GM12878 (cell line): ENCODE data around the gene TRPM8. TPM values are rescaled to one million over a fixed set of nuclear protein-coding genes. Genes with fewer than 3 reads are reported as not detected.

ENCODE experiments used
- ATAC-seq: fragments of 200-7000 bp; cut with Tn5 transposase; 3 replicates; pipeline ENCODE4 v1.9.1; 2020; ENCODE audit warnings: mild to moderate bottlenecking, moderate library complexity
- BruUV-seq: library from RNA; stranded (reverse); fragments of 400-500 nt; replicated peaks from 2 replicates; lab custom pipeline; 2021; lab: Mats Ljungman, UMichigan
- CTCF ChIA-PET: fragments of 300-600 bp; sonication (Branson Sonifier 250); formaldehyde crosslinking; extraction: SDS; loops from one replicate; lab custom pipeline; 2021; ENCODE audit warnings: inconsistent platforms; lab: Yijun Ruan, JAX
- POLR2A ChIA-PET: fragments of 350-600 bp; formaldehyde crosslinking; extraction: SDS; loops from one replicate; lab custom pipeline; 2021; ENCODE audit warnings: inconsistent platforms; lab: Charles Lee
- RAD21 ChIA-PET: fragments of 300-600 bp; sonication (Branson Sonifier 250); formaldehyde crosslinking; loops from one replicate; lab custom pipeline; 2023; ENCODE audit warnings: antibody characterized with exemption; ENCODE audit not compliant: unreplicated experiment; lab: Charles Lee
- SMC1A ChIA-PET: fragments of 300-600 bp; sonication (Branson Sonifier 250); formaldehyde crosslinking; loops from one replicate; lab custom pipeline; 2023; ENCODE audit not compliant: unreplicated experiment, uncharacterized antibody; lab: Charles Lee
- DNase-seq: peaks from one replicate; pipeline ENCODE4 v3.0.0-alpha.2; 2011; ENCODE audit warnings: low read depth, low spot score
- FAIRE-seq: peaks from 3 replicates; lab custom pipeline; 2011; peaks lifted over from hg19 to GRCh38; lab: Jason Lieb, UNC
- H2AFZ ChIP-seq: 2 replicates; pipeline ENCODE4 v1.6.0; 2011; ENCODE audit warnings: low read depth, low read length, control low read depth; ENCODE audit not compliant: control insufficient read depth
- H3K27ac ChIP-seq: 2 replicates; pipeline ENCODE4 v1.5.1; 2011; ENCODE audit warnings: control low read depth; ENCODE audit not compliant: control insufficient read depth, insufficient read depth
- H3K27me3 ChIP-seq, 2 experiments: replicated peaks in 1 of 2; 2 replicates each; pipeline versions ENCODE4 v1.6.0 to v1.6.1; 2011; ENCODE audit warnings: low read length in 1 of 2; ENCODE audit not compliant: control insufficient read depth in 2 of 2, insufficient read depth in 2 of 2
- H3K36me3 ChIP-seq, 2 experiments: 2 replicates each; pipeline ENCODE4 v1.5.1; 2011; ENCODE audit warnings: low read length in 1 of 2; ENCODE audit not compliant: control insufficient read depth in 2 of 2, insufficient read depth in 2 of 2
- H3K4me1 ChIP-seq: 2 replicates; pipeline ENCODE4 v1.6.1; 2011; ENCODE audit warnings: mild to moderate bottlenecking, low read length, moderate library complexity, mixed read lengths; ENCODE audit not compliant: control insufficient read depth, insufficient read depth
- H3K4me2 ChIP-seq: 2 replicates; pipeline ENCODE4 v1.6.0; 2011; ENCODE audit warnings: control low read depth; ENCODE audit not compliant: control insufficient read depth, insufficient read depth
- H3K4me3 ChIP-seq: fragments of 200-600 bp; sonication (generic); 2 replicates; pipeline ENCODE4 v1.5.1; 2016
- H3K79me2 ChIP-seq: 2 replicates; pipeline ENCODE4 v1.6.0; 2011; ENCODE audit warnings: low read length; ENCODE audit not compliant: control insufficient read depth, insufficient read depth
- H3K9ac ChIP-seq: 2 replicates; pipeline ENCODE4 v1.8.0; 2011; ENCODE audit warnings: low read length, control low read depth, mixed read lengths; ENCODE audit not compliant: control insufficient read depth, insufficient read depth
- H3K9me3 ChIP-seq: replicated peaks from 3 replicates; pipeline ENCODE4 v1.5.1; 2011; ENCODE audit warnings: mild to moderate bottlenecking, low read length; ENCODE audit not compliant: control insufficient read depth, insufficient read depth
- H4K20me1 ChIP-seq: 2 replicates; pipeline ENCODE4 v1.6.0; 2011; ENCODE audit not compliant: control insufficient read depth, insufficient read depth
- BHLHE40 ChIP-seq, 2 experiments: fragments of 450-650 bp in 1 of 2; IDR thresholded peaks; 2 replicates each; pipeline ENCODE4 v1.6.1; 2011 to 2017; ENCODE audit warnings: low read depth in 2 of 2, borderline replicate concordance in 1 of 2, improper control_type of control experiment in 1 of 2, low read length in 1 of 2, mild to moderate bottlenecking in 1 of 2
- CHD2 ChIP-seq: IDR thresholded peaks from 2 replicates; pipeline ENCODE4 v1.6.1; 2011; ENCODE audit warnings: low read depth, low read length, improper control_type of control experiment, borderline replicate concordance
- CHD4 ChIP-seq: fragments of 200-600 bp; sonication (generic); IDR thresholded peaks from 2 replicates; pipeline ENCODE4 v1.6.1; 2016; ENCODE audit warnings: mild to moderate bottlenecking
- ETV6 ChIP-seq, 2 experiments: fragments of 450-650 bp in 1 of 2; IDR thresholded peaks in 1 of 2; conservative IDR thresholded peaks in 1 of 2; 2 replicates each; pipeline ENCODE4 v1.6.1; 2014; ENCODE audit warnings: antibody characterized with exemption in 1 of 2, borderline replicate concordance in 1 of 2, low read depth in 1 of 2, mild to moderate bottlenecking in 1 of 2, moderate library complexity in 1 of 2
- FOXM1 ChIP-seq: IDR thresholded peaks from 2 replicates; pipeline ENCODE4 v1.6.1; 2012; ENCODE audit warnings: low read depth, mild to moderate bottlenecking, inconsistent platforms, low read length, moderate library complexity
- MTA2 ChIP-seq: fragments of 450-650 bp; IDR thresholded peaks from 2 replicates; pipeline ENCODE4 v1.6.1; 2016; ENCODE audit warnings: low read depth, mild to moderate bottlenecking, moderate library complexity
- RBBP5 ChIP-seq: fragments of 200-600 bp; sonication (generic); conservative IDR thresholded peaks from 2 replicates; pipeline ENCODE4 v1.6.1; 2016
- SMAD5 ChIP-seq: IDR thresholded peaks from 2 replicates; pipeline ENCODE4 v1.6.1; 2016; ENCODE audit warnings: antibody characterized with exemption, low read depth
- SPI1 ChIP-seq: IDR thresholded peaks from 2 replicates; pipeline ENCODE4 v1.6.1; 2011; ENCODE audit warnings: low read depth, mild to moderate bottlenecking, low read length, moderate library complexity, borderline replicate concordance; ENCODE audit not compliant: insufficient read depth
- STAT3 ChIP-seq: IDR thresholded peaks from 2 replicates; pipeline ENCODE4 v1.6.1; 2011; ENCODE audit warnings: low read depth, low read length, improper control_type of control experiment
- TBL1XR1 ChIP-seq: IDR thresholded peaks from 2 replicates; pipeline ENCODE4 v1.6.1; 2012; ENCODE audit warnings: low read depth, low read length, improper control_type of control experiment
- ZBED1 ChIP-seq: IDR thresholded peaks from 2 replicates; pipeline ENCODE4 v1.6.1; 2016; ENCODE audit warnings: borderline replicate concordance
- ZBTB11 ChIP-seq: fragments of 450-650 bp; formaldehyde crosslinking; IDR thresholded peaks from 2 replicates; pipeline ENCODE4 v1.5.0; 2022; ENCODE audit warnings: mild to moderate bottlenecking, missing genetic modification characterization
- ZBTB4 ChIP-seq: fragments of 450-650 bp; formaldehyde crosslinking; IDR thresholded peaks from 2 replicates; pipeline ENCODE4 v1.4.0; 2022; ENCODE audit warnings: mild to moderate bottlenecking, moderate library complexity
- ZNF622 ChIP-seq: fragments of 450-650 bp; IDR thresholded peaks from 2 replicates; pipeline ENCODE4 v1.6.1; 2017; ENCODE audit warnings: mild to moderate bottlenecking, inconsistent platforms
- ZZZ3 ChIP-seq: IDR thresholded peaks from 2 replicates; pipeline ENCODE4 v1.6.1; 2011; ENCODE audit warnings: low read depth; ENCODE audit not compliant: control insufficient read depth, insufficient read length
- WGBS: methylation state at CpG from one replicate; pipeline ENCODE4 v1.1.6; 2016; ENCODE audit warnings: low lambda C conversion rate; ENCODE audit not compliant: insufficient replicate concordance, insufficient coverage; ENCODE audit errors: missing lambda C conversion rate; 5-methylcytosine and 5-hydroxymethylcytosine counted together
- in situ Hi-C: fragments of 300-500 bp; cut with MboI; formaldehyde crosslinking; loops from 9 replicates; pipeline ENCODE4 v1.14.3; 2018; ENCODE audit warnings: mixed read lengths
- intact Hi-C: fragments of 100-400 bp; cut with micrococcal nuclease; formaldehyde crosslinking; loops from one replicate; pipeline ENCODE4 v1.14.2; 2022; ENCODE audit not compliant: unreplicated experiment
- polyA plus RNA-seq, 11 experiments: library from polyadenylated mRNA; depleted of rRNA in 4 of 11; unstranded in 6 of 11; stranded (reverse) in 5 of 11; fragments of >200 nt; fragmentation: Nextera tagmentation in 4 of 11; fragmentation: Illumina TruSeq in 1 of 11; extraction: Ambion mirVana in 4 of 11; extraction: Trizol in 1 of 11; gene quantifications; 1 replicate in 1 of 11; 2 replicates in 10 of 11; pipeline versions ENCODE4 v1.2.1 to v1.2.3, GENCODE V29; 2011 to 2016; ENCODE audit warnings: inconsistent platforms in 2 of 11, missing spikeins in 2 of 11, low read depth in 1 of 11
- total RNA-seq, 4 experiments: library from RNA; depleted of rRNA in 3 of 4; stranded (reverse); fragments of >200 nt in 3 of 4; fragmentation: Illumina TruSeq in 1 of 4; extraction: Trizol in 1 of 4; gene quantifications; 2 replicates each; pipeline versions ENCODE4 v1.2.1 to v1.2.3, GENCODE V29; 2013 to 2021

Gene TRPM8
- total and polyA plus RNA-seq, 10 of the 15 experiments (the other 5 are each of a cell fraction or from before 2014, with no cell fraction given), result 3.9 TPM; not detected in 9

- no peak for TF ChIP-seq ZBTB4 (CRISPR knock-in tag)
- no peak for TF ChIP-seq FOXM1
- no peak for TF ChIP-seq CHD4
- no peak for TF ChIP-seq MTA2
- no peak for TF ChIP-seq STAT3
- no peak for TF ChIP-seq ETV6 (conservative IDR thresholded peaks at IDR 0.05 in 1 of 2, IDR thresholded peaks at IDR 0.05 in 1 of 2; ENCODE audit: borderline replicate concordance in 1 of 2, low read depth in 1 of 2)
- TF ChIP-seq ZNF622, result no peak
- TF ChIP-seq TBL1XR1, result no peak
- no peak for TF ChIP-seq ZBED1
Observed at GRCh38 chr2:234005126-234005525, 88.0 kb downstream of the TRPM8 start (continued).

GRCh38 chr2:234006501-234006900 lies 89.3 kb downstream of the TRPM8 start:
- FAIRE-seq, result no peak
- DNase-seq, result no peak
- Histone ChIP-seq H3K4me1 (no peaks in the 10 kb centered on the region), H3K9ac (no peak overlapping the region), H3K27ac (no peak overlapping the region), H3K9me3 (no peaks in the 10 kb centered on the region), H3K27me3 (peaks cover 0 to 5% of the 10 kb centered on the region in 2 experiments; a peak in 3 of 4 replicates), H3K4me3 (no peak overlapping the region), H3K79me2 (no peaks in the 10 kb centered on the region), H3K36me3 (no peaks in the 10 kb centered on the region), H4K20me1 (no peaks in the 10 kb centered on the region), H3K4me2 (no peak overlapping the region), H2AFZ (no peak overlapping the region)
- intact Hi-C loops, result no loop called here
- SMC1A ChIA-PET, result no interaction called here
- no TSS peak for BruUV-seq
- RAD21 ChIA-PET, result no interaction called here
- ATAC-seq, result no peak
- WGBS, result 31% methylated on average over 3 of the region's 3 CpGs
- CTCF ChIA-PET, result no interaction called here
- in situ Hi-C loops, result no loop called here
- POLR2A ChIA-PET, result no interaction called here
- TF ChIP-seq BHLHE40 (IDR thresholded peaks at IDR 0.05; ENCODE audit: borderline replicate concordance in 1 of 2, low read depth in 2 of 2, low read length in 1 of 2), result no peak
- TF ChIP-seq CHD2, result no peak
- no peak for TF ChIP-seq ZZZ3
- TF ChIP-seq ZBTB11 (CRISPR knock-in tag), result no peak
- no peak for TF ChIP-seq SPI1
- no peak for TF ChIP-seq SMAD5
- no peak for TF ChIP-seq RBBP5
